K562 (cell line): ENCODE results near the gene INHBC. TPM values are rescaled to one million over a fixed set of nuclear protein-coding genes. Genes with fewer than 3 reads are reported as not detected.

Experiments
- BCLAF1 ChIP-seq, 2 experiments: fragments of 450-650 bp in 1 of 2; IDR thresholded peaks; 2 replicates each; pipeline ENCODE4 v1.6.1; 2011 to 2017; ENCODE audit warnings: low read depth in 2 of 2, antibody characterized with exemption in 1 of 2, borderline replicate concordance in 1 of 2, low read length in 1 of 2, mild to moderate bottlenecking in 1 of 2, mixed read lengths in 1 of 2; ENCODE audit not compliant: control insufficient read depth in 1 of 2
- CREB5 ChIP-seq: fragments of 250-450 bp; sonication (Bioruptor Pico); IDR thresholded peaks from 2 replicates; pipeline ENCODE4 v1.5.0; 2020; ENCODE audit warnings: mild to moderate bottlenecking
- CTCF ChIP-seq, 3 experiments: IDR thresholded peaks in 2 of 3; conservative IDR thresholded peaks in 1 of 3; 2 replicates each; pipeline ENCODE4 v1.5.1; 2011 to 2012; ENCODE audit warnings: low read length in 3 of 3, mild to moderate bottlenecking in 3 of 3, control low read depth in 2 of 3, improper control_type of control experiment in 1 of 3, inconsistent platforms in 1 of 3, low read depth in 1 of 3, mixed read lengths in 1 of 3, moderate library complexity in 1 of 3; ENCODE audit not compliant: insufficient read depth in 2 of 3
- ERF ChIP-seq: fragments of 450-650 bp; formaldehyde crosslinking; IDR thresholded peaks from 2 replicates; pipeline ENCODE4 v1.4.0; 2020; ENCODE audit warnings: mild to moderate bottlenecking, mixed read lengths
- HMG20B ChIP-seq: fragments of 250-450 bp; sonication (Bioruptor Pico); IDR thresholded peaks from 2 replicates; pipeline ENCODE4 v1.5.0; 2021; ENCODE audit warnings: mild to moderate bottlenecking
- NFYB ChIP-seq: IDR thresholded peaks from 2 replicates; pipeline ENCODE4 v1.6.1; 2011; ENCODE audit warnings: mild to moderate bottlenecking, moderate library complexity; ENCODE audit not compliant: insufficient read length; ENCODE audit errors: extremely low read depth
- PATZ1 ChIP-seq: fragments of 250-450 bp; sonication (Bioruptor Pico); IDR thresholded peaks from 2 replicates; pipeline ENCODE4 v1.5.0; 2020; ENCODE audit warnings: mild to moderate bottlenecking, borderline replicate concordance
- SP1 ChIP-seq: sonication (generic); formaldehyde crosslinking; IDR thresholded peaks from 2 replicates; pipeline ENCODE4 v1.8.1; 2022; ENCODE audit warnings: mild to moderate bottlenecking, missing genetic modification reagents
- TEAD4 ChIP-seq, 2 experiments: sonication (generic) in 1 of 2; formaldehyde crosslinking in 1 of 2; IDR thresholded peaks; 2 replicates each; pipeline versions ENCODE4 v1.6.1 to v1.8.0; 2012 to 2022; ENCODE audit warnings: borderline replicate concordance in 1 of 2, inconsistent platforms in 1 of 2, low read length in 1 of 2, mild to moderate bottlenecking in 1 of 2, missing genetic modification reagents in 1 of 2
- TFAM ChIP-seq: fragments of 250-450 bp; sonication (Bioruptor Pico); conservative IDR thresholded peaks from 2 replicates; pipeline ENCODE4 v1.5.0; 2021; ENCODE audit warnings: mild to moderate bottlenecking, moderate library complexity
- U2AF1 ChIP-seq: fragments of 200-400 bp; formaldehyde crosslinking; optimal IDR thresholded peaks from 2 replicates; pipeline ENCODE3; 2017; ENCODE audit warnings: mild to moderate bottlenecking, low read depth, low read length, moderate library complexity
- WHSC1 ChIP-seq: IDR thresholded peaks from one replicate; pipeline ENCODE4 v1.6.1; 2012; ENCODE audit warnings: low read length, control low read depth, inconsistent platforms
- YBX1 ChIP-seq: fragments of 450-650 bp; IDR thresholded peaks from 2 replicates; pipeline ENCODE4 v1.7.1; 2016; ENCODE audit warnings: mild to moderate bottlenecking
- ZBTB33 ChIP-seq: sonication (generic); formaldehyde crosslinking; IDR thresholded peaks from 2 replicates; pipeline ENCODE4 v1.8.1; 2023; ENCODE audit warnings: mild to moderate bottlenecking, missing genetic modification reagents
- ZNF140 ChIP-seq: fragments of 250-450 bp; sonication (Bioruptor Pico); IDR thresholded peaks from 2 replicates; pipeline ENCODE4 v1.8.0; 2021; ENCODE audit warnings: moderate library complexity, mild to moderate bottlenecking, inconsistent platforms
- ZNF778 ChIP-seq: fragments of 450-650 bp; formaldehyde crosslinking; IDR thresholded peaks from 2 replicates; pipeline ENCODE4 v1.4.0; 2020; ENCODE audit warnings: mild to moderate bottlenecking, moderate library complexity
- polyA plus RNA-seq, 8 experiments: library from polyadenylated mRNA; depleted of rRNA in 4 of 8; stranded (reverse) in 5 of 8; unstranded in 3 of 8; fragments of >200 nt; fragmentation: Nextera tagmentation in 2 of 8; fragmentation: Illumina TruSeq in 1 of 8; extraction: Ambion mirVana in 2 of 8; extraction: Trizol in 1 of 8; gene quantifications; 2 replicates each; pipeline versions ENCODE4 v1.2.1 to v1.2.3, GENCODE V29; 2011 to 2014; ENCODE audit warnings: inconsistent platforms in 1 of 8, missing spikeins in 1 of 8
- total RNA-seq, 7 experiments: library from RNA; depleted of rRNA in 6 of 7; stranded (reverse); fragments of >200 nt in 6 of 7; fragmentation: Illumina TruSeq in 2 of 7; extraction: Trizol in 2 of 7; gene quantifications; 2 replicates each; pipeline versions ENCODE4 v1.2.1 to v1.2.3, GENCODE V29; 2011 to 2021; ENCODE audit warnings: low replicate concordance in 1 of 7

Gene INHBC
- total and polyA plus RNA-seq, 9 of the 15 experiments (the other 6 are each of a cell fraction or from before 2014, with no cell fraction given): 0.07 to 0.24 (median 0.15) TPM; not detected in 4

- TF ChIP-seq ZNF778 (CRISPR knock-in tag): no peak
- no peak for TF ChIP-seq ERF (CRISPR knock-in tag)
- no peak for TF ChIP-seq TEAD4 (IDR thresholded peaks at IDR 0.05; ENCODE audit: low read length)
- TF ChIP-seq TEAD4 (CRISPR knock-in tag; IDR thresholded peaks at IDR 0.05; ENCODE audit: borderline replicate concordance): no peak
- peak; percentile 91 for TF ChIP-seq SP1 (CRISPR knock-in tag)
- 0 out of 2 replicates have a peak, but pooled peaks have one; percentile 10 for TF ChIP-seq ZBTB33 (CRISPR knock-in tag)
- no peak for TF ChIP-seq TFAM
- no peak for TF ChIP-seq U2AF1
- no peak for TF ChIP-seq ZNF140 (CRISPR knock-in tag)
- no peak for TF ChIP-seq PATZ1 (CRISPR knock-in tag)
- no peak for TF ChIP-seq HMG20B (CRISPR knock-in tag)
- no peak for TF ChIP-seq NFYB
- no peak for TF ChIP-seq WHSC1
- TF ChIP-seq CTCF (IDR thresholded peaks at IDR 0.05 in 2 of 3, conservative IDR thresholded peaks at IDR 0.05 in 1 of 3; ENCODE audit: insufficient read depth in 2 of 3, low read depth in 1 of 3, low read length in 3 of 3): peak; percentile 91 to 97 (median 94)
- no peak for TF ChIP-seq YBX1
- TF ChIP-seq BCLAF1 (IDR thresholded peaks at IDR 0.05; ENCODE audit: borderline replicate concordance in 1 of 2, control insufficient read depth in 1 of 2, low read depth in 2 of 2, low read length in 1 of 2): no peak
- TF ChIP-seq CREB5: no peak
These were observed 24.6 kb downstream of the INHBC start (continued) for GRCh38 chr12:57459055-57459749.
